Stimulated activated CD8-positive, alpha-beta memory T cell treated with anti-CD3 and anti-CD28 coated beads, Interleukin-2, amount 100 ng/mL, for 48 hours (primary cell): ENCODE data around the gene COL8A1.

Experiments
- DNase-seq, 2 donors: peaks; one replicate each; pipeline ENCODE4 v3.0.0-alpha.2; 2020; ENCODE audit warnings: low read depth in 2 of 2

The COL8A1 gene

GRCh38 chr3:99760031-99760430 lies 121.6 kb downstream of the COL8A1 start:
- DNase-seq = no peak

- DNase-seq = no peak
These were observed 122.2 kb downstream of the COL8A1 start for GRCh38 chr3:99760629-99761028.

- no peak for DNase-seq
These were observed 123.2 kb downstream of the COL8A1 start for GRCh38 chr3:99761415-99762165.

- no peak for DNase-seq
These were observed 124.5 kb downstream of the COL8A1 start for GRCh38 chr3:99762901-99763300.

- DNase-seq = no peak
These were observed 126.0 kb downstream of the COL8A1 start for GRCh38 chr3:99764377-99764776.

- DNase-seq = no peak
These were observed 126.9 kb downstream of the COL8A1 start for GRCh38 chr3:99765042-99765942.

- no peak for DNase-seq
These were observed 128.9 kb downstream of the COL8A1 start for GRCh38 chr3:99767291-99767690.

- no peak for DNase-seq
These were observed 129.7 kb downstream of the COL8A1 start for GRCh38 chr3:99768126-99768525.

GRCh38 chr3:99768808-99769501 lies 130.6 kb downstream of the COL8A1 start:
- DNase-seq = no peak

GRCh38 chr3:99772171-99772570 lies 133.8 kb downstream of the COL8A1 start:
- DNase-seq = no peak

- DNase-seq = no peak
These were observed 134.3 kb downstream of the COL8A1 start for GRCh38 chr3:99772671-99773070.

GRCh38 chr3:99774467-99774866 lies 136.1 kb downstream of the COL8A1 start:
- no peak for DNase-seq

- no peak for DNase-seq
These were observed 138.3 kb downstream of the COL8A1 start for GRCh38 chr3:99776516-99777209.

- DNase-seq = no peak
These were observed 138.8 kb downstream of the COL8A1 start for GRCh38 chr3:99777210-99777549.

GRCh38 chr3:99777708-99778107 lies 139.3 kb downstream of the COL8A1 start:
- DNase-seq = no peak

GRCh38 chr3:99780749-99781148 lies 142.4 kb downstream of the COL8A1 start:
- DNase-seq = no peak

GRCh38 chr3:99781761-99782160 lies 143.4 kb downstream of the COL8A1 start:
- DNase-seq = no peak

- DNase-seq = no peak
These were observed 144.7 kb downstream of the COL8A1 start for GRCh38 chr3:99783011-99783573.

- no peak for DNase-seq
These were observed 150.8 kb downstream of the COL8A1 start for GRCh38 chr3:99789011-99789721.

- no peak for DNase-seq
These were observed 156.1 kb downstream of the COL8A1 start for GRCh38 chr3:99794485-99794884.

GRCh38 chr3:99795573-99795972 lies 157.2 kb downstream of the COL8A1 start:
- no peak for DNase-seq
